ENCODE data around the gene PPFIA4.

- TF ChIP-seq NFYB (CRISPR knock-in tag; conservative IDR thresholded peaks at IDR 0.05; ENCODE audit: low read depth) (no peak), MAX (CRISPR knock-in tag; IDR thresholded peaks at IDR 0.05) (no peak), AFF4 (CRISPR knock-in tag; IDR thresholded peaks at IDR 0.05; ENCODE audit: borderline replicate concordance) (no peak), ZNF138 (CRISPR knock-in tag; conservative IDR thresholded peaks at IDR 0.05) (no peak), RORB (CRISPR knock-in tag; IDR thresholded peaks at IDR 0.05) (no peak), ZBTB21 (CRISPR knock-in tag; IDR thresholded peaks at IDR 0.05; ENCODE audit: borderline replicate concordance) (no peak), ESRRA (CRISPR knock-in tag; IDR thresholded peaks at IDR 0.05; ENCODE audit: borderline replicate concordance) (no peak), ETV6 (CRISPR knock-in tag; IDR thresholded peaks at IDR 0.05) (no peak), ZNF121 (CRISPR knock-in tag; IDR thresholded peaks at IDR 0.05) (no peak), E2F5 (CRISPR knock-in tag; IDR thresholded peaks at IDR 0.05) (no peak), SP1 (CRISPR knock-in tag; conservative IDR thresholded peaks at IDR 0.05) (no peak), CREM (CRISPR knock-in tag; IDR thresholded peaks at IDR 0.05) (no peak)
- TF ChIP-seq, protein P1, sequence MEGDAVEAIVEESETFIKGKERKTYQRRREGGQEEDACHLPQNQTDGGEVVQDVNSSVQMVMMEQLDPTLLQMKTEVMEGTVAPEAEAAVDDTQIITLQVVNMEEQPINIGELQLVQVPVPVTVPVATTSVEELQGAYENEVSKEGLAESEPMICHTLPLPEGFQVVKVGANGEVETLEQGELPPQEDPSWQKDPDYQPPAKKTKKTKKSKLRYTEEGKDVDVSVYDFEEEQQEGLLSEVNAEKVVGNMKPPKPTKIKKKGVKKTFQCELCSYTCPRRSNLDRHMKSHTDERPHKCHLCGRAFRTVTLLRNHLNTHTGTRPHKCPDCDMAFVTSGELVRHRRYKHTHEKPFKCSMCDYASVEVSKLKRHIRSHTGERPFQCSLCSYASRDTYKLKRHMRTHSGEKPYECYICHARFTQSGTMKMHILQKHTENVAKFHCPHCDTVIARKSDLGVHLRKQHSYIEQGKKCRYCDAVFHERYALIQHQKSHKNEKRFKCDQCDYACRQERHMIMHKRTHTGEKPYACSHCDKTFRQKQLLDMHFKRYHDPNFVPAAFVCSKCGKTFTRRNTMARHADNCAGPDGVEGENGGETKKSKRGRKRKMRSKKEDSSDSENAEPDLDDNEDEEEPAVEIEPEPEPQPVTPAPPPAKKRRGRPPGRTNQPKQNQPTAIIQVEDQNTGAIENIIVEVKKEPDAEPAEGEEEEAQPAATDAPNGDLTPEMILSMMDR (IDR thresholded peaks at IDR 0.05), result no peak
Observed at GRCh38 chr1:203104789-203105390, 78.6 kb downstream of the PPFIA4 start.
